ENCODE measurements around the gene CNOT9. TPM values are rescaled to one million over a fixed set of nuclear protein-coding genes. Genes with fewer than 3 reads are reported as not detected.
A peak's percentile ranks its signal among the peaks of the same experiment; 100 is the strongest.
"Not testable (repeated sequence)": the region's sequence is repeated elsewhere in the genome, so short reads cannot be mapped to it uniquely, and the experiment has no call there.

The CNOT9 gene
- total and polyA plus RNA-seq, 2 of the 13 experiments (the other 11 are each of a cell fraction or from before 2014, with no cell fraction given) = 82.6 to 92.4 TPM

GRCh38 chr2:218523651-218524050 is 45.0 kb upstream of the CNOT9 start:
- H3K27me3 ChIP-seq (ENCODE audit: control insufficient read depth in 1 of 2, insufficient read depth in 2 of 2, low read length in 2 of 2) = no peaks in the 10 kb centered on the region
- intact Hi-C loops (cut with micrococcal nuclease; ENCODE audit: unreplicated experiment) = no loop called here
- H3K4me2 ChIP-seq (ENCODE audit: low read depth, low read length) = no peak overlapping the region
- BruUV-seq (replicated peaks) = no TSS peak
- ATAC-seq (no peak), FAIRE-seq (no peak), DNase-seq (ENCODE audit: low spot score) (no peak)
- no peaks in the 10 kb centered on the region for H3K79me2 ChIP-seq (ENCODE audit: insufficient read depth, low read length)
- TF ChIP-seq MAFG (CRISPR knock-in tag; IDR thresholded peaks at IDR 0.05) = no peak
- peak; percentile 89 for TF ChIP-seq ZNF280D (CRISPR knock-in tag; IDR thresholded peaks at IDR 0.05)
- no peak for TF ChIP-seq PHF8 (CRISPR knock-in tag; IDR thresholded peaks at IDR 0.05)
- no peak for TF ChIP-seq SUZ12 (IDR thresholded peaks at IDR 0.05; ENCODE audit: low read depth, low read length)
- peaks cover 14 to 69% of the 10 kb centered on the region in 2 experiments for H3K36me3 ChIP-seq (replicated peaks in 1 of 2; ENCODE audit: control insufficient read depth in 1 of 2, insufficient read depth in 2 of 2, low read length in 2 of 2)
- H3K27ac ChIP-seq (ENCODE audit: extremely low read length, insufficient read depth, low read length) = no peak overlapping the region
- ChIA-PET POLR2A (no interaction called here), CTCF (ENCODE audit: low intra/inter-chr PET ratio, low total read pairs) (no interaction called here)
- no peak overlapping the region for H2AFZ ChIP-seq (ENCODE audit: low read length)
- H3K4me1 ChIP-seq (ENCODE audit: insufficient read depth, low read length) = no peaks in the 10 kb centered on the region
- peaks cover 19% of the 10 kb centered on the region for H3K9me3 ChIP-seq (ENCODE audit: low read length)
- H3K4me3 ChIP-seq (replicated peaks in 1 of 3; ENCODE audit: insufficient read depth in 1 of 3, low read depth in 2 of 3, low read length in 3 of 3) = no peak overlapping the region
- no peak overlapping the region for H3K9ac ChIP-seq (ENCODE audit: insufficient read depth, low read depth, low read length)
- WGBS (ENCODE audit: low lambda C conversion rate) = 97% methylated on average over 1 of the region's 1 CpG
- H4K20me1 ChIP-seq (ENCODE audit: insufficient read depth, low read length) = no peaks in the 10 kb centered on the region
- in situ Hi-C loops (cut with HindIII; ENCODE audit: extremely low pct_ligation_motif_present, low pct_unique_long_range_greater_than_20kb) = no loop called here

- POLR2A ChIA-PET; CTCF ChIA-PET (ENCODE audit: low intra/inter-chr PET ratio, low total read pairs); H3K4me3 ChIP-seq (replicated peaks in 1 of 3; ENCODE audit: insufficient read depth in 1 of 3, low read depth in 2 of 3, low read length in 3 of 3); H3K4me2 ChIP-seq (ENCODE audit: low read depth, low read length); H2AFZ ChIP-seq (ENCODE audit: low read length); H4K20me1 ChIP-seq (ENCODE audit: insufficient read depth, low read length); DNase-seq (ENCODE audit: low spot score); H3K27ac ChIP-seq (ENCODE audit: extremely low read length, insufficient read depth, low read length); H3K27me3 ChIP-seq (ENCODE audit: control insufficient read depth in 1 of 2, insufficient read depth in 2 of 2, low read length in 2 of 2); FAIRE-seq; in situ Hi-C loops (cut with HindIII; ENCODE audit: extremely low pct_ligation_motif_present, low pct_unique_long_range_greater_than_20kb); H3K79me2 ChIP-seq (ENCODE audit: insufficient read depth, low read length); H3K9ac ChIP-seq (ENCODE audit: insufficient read depth, low read depth, low read length); H3K4me1 ChIP-seq (ENCODE audit: insufficient read depth, low read length); BruUV-seq (replicated peaks); ATAC-seq; intact Hi-C loops (cut with micrococcal nuclease; ENCODE audit: unreplicated experiment): not testable (repeated sequence)
- WGBS (ENCODE audit: low lambda C conversion rate) = 97% methylated on average over 2 of the region's 2 CpGs
- peaks cover 17% of the 10 kb centered on the region for H3K9me3 ChIP-seq (ENCODE audit: low read length)
- peaks cover 28 to 85% of the 10 kb centered on the region in 2 experiments for H3K36me3 ChIP-seq (replicated peaks in 1 of 2; ENCODE audit: control insufficient read depth in 1 of 2, insufficient read depth in 2 of 2, low read length in 2 of 2)
Observed at GRCh38 chr2:218528409-218528808, 40.2 kb upstream of the CNOT9 start.

All from HepG2 (cell line).